HG02938 (cell line): Measurements from ENCODE around the gene AOAH.

Source experiments
- ATAC-seq: cut with Tn5 transposase; IDR thresholded peaks from one replicate; pipeline ENCODE4 v1.9.1; 2021; ENCODE audit warnings: mild to moderate bottlenecking, moderate library complexity; ENCODE audit not compliant: unreplicated experiment

Gene AOAH

GRCh38 chr7:36604806-36605205 is 119.5 kb downstream of the AOAH start:
- no peak for ATAC-seq

- no peak for ATAC-seq
Observed at GRCh38 chr7:36602934-36603887, 121.1 kb downstream of the AOAH start.

DNA sequence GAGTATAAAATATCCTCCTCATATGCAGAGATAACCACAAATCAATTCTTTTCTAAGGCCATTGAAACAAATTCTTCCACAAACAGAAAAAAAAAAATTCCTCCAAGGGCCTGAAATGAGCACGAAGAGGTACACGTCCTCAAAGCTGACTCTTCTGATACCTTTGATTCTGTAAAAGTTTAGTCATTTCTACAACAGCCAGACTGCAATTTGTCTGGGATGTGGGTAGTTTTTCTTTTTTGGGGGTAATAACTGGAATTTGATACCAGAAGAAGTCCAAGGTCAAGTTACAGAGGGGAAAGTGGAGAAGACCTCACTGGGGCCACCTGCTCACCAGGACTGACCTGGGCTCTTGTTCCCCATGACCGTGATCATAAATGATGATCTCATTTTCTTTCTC is 121.8 kb downstream of the AOAH start:
- ATAC-seq: no peak

DNA sequence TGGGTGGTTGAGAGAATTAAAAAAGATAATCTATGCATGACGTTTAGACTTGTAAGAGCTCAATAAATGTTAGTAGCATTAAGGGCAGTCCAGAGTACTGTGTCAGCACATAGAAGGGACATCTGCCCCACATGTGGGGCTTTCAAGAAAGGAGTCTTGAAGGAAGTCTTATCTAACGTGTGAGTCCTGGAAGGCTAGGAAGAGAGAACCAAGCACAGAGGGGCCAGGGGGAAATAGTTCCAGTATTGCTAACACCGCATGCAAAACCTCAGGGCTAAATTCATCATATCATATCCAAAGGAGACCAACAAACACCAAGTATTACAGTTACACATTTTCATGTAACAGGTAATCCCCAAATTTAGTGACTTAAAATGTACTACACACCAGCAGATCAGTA is 122.7 kb downstream of the AOAH start:
- ATAC-seq: no peak

DNA sequence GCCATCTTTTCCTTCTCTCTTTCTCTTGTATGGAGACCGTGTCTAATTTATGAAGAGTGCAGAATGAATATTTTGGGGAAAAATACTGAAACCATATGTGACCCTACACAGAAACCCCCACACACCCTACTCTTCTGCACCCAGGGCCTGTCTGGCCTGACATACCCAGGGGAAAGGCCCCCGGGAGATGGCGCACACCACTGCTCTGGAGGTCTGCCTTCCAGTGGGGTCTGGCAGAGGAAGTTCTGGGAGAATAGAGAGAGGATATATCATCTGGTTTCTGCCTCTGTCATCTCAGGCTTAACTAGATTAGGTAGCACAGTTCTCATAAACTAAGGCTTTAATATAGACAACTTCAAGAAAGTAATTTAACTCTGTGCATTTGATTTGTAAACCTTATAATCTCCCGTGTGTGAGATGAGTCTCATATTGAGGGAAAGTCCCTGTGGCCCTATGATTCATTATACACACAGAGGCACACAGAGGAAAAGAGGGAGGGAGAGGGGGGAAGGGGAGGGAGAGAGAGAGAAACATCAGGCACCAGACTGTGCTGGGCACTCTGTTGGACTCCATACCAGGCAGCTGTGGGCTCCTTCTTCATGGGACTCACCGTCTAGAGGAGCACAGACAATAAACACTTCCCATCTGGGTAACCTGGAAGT is 123.3 kb downstream of the AOAH start:
- no peak for ATAC-seq

DNA sequence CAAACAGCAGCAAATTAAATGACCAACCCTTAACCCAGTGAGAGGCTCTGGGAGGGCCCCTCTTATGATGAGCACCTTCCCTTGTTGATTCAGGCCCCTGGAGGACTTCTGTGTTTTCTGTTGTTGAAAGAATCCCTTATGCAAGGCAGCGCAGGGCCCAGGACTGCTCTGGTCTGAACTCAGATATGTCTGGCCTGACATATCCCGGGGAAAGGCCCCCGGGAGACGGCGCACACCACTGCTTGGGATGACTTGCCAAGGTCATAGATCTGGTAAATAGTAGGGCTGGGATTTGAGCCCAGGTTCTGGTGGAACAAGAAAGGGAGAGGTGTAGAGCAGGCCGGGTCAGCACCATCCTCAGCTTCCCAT is 124.0 kb downstream of the AOAH start:
- ATAC-seq: no peak

DNA sequence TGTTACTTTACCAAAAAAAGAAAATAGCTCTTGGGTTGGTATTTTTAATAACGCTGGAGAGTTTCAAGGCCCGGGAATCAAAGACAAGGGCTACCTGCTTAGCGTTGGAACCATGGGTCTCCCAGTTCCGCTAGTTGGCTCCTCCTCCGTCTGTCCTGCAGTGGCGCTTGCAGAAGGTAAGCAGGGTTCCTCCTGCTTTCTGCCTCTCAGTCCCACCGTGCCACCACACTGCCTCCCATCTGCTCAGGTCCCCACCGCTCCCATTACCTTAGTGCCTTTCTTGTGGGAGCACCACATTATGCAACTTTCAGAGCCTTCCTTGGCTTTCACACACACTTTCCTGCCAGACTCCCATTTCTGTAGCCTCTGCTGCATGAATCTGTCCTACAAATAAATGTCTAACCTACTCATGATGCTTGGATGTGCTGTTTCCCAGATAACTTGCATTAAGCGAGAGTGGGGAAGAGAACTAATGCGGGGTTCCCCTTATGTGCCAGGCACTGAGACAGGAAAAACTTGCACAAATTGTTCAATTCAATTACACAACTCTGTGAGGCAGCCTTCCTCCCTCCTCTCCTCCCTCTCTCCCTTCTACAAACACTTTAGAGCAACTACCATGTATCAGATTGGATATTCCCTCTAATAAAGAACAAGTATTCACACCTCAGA is 124.5 kb downstream of the AOAH start:
- no peak for ATAC-seq

DNA sequence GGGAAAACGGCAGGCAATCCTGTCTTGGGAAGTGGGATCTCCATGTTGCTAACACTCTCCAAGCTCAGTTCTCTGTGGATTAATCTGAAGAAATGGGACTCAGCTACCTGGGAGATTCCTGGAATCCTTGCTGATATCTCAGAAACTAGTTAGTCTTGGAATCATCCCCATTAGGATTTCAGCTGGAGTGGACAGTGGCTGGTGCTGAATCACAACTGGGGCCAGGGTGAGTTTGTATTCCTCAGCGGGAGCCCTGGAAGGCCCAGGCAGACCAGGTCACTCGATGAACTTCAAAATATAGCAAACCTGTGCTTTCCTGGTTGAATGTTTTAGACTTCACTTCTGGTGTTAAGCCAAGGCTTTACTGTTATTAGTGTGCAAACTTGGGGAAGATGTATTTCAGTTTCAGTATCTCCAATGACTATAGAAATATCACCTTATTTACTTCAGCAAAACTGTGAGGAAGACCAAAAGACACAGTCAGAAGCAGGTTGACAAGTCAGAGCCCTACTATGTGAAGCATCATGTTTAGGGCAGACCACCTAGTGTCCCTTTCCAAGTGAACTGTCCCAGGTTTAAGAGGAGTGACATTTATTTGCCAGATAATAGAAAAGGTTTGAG is 126.1 kb downstream of the AOAH start:
- ATAC-seq: no peak

DNA sequence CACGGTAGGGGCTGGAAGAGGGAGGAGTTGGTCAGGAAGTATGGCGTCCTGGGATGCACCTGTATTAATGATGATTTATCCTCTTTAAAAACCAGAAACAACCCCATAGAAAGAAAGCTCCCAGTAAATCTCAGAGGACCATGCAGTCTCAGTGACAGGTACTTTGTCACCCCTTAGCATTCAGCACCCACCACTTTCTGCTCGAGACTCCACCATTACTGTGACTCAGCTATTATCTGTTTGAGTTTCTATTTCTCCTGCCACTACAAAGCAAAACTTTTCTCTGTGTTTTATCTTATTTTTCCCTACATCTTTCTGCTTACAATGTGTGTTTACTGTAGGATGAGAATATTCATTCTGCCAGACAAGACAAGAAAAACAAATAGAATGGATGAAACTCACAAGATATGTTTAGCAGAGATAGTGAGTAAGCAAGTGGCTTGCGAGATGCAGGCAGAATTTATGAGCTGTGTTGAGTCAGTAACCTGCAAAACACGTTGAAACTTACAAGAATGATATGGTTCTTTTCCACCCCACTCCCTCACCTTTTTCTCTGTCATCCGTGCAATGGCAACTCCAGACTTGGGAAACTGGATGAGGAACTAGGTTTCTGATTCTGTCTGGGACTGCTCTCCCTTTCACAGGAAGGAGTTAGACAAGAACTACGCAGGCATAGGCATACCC is 127.1 kb downstream of the AOAH start:
- ATAC-seq: no peak

GRCh38 chr7:36594445-36594844 is 129.8 kb downstream of the AOAH start:
- no peak for ATAC-seq

DNA sequence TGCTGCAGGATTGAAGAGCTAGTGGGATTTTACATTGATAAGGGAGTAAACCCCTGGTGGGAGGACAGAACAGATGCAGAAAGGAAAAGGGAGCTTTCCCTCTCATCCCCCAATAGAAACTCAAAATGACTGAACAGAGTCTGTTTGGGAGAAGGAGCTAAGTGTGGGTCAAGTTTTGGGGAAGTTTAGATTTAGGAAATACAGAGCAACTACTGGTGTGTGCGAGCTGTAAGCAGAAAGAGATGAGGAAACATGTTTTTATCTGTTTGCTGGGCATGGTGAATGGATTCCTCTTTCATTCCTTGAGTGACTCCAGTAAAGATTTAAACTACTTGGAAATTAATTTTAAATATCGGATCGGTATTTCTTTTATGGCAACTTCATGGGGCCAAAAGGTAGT is 132.7 kb downstream of the AOAH start:
- no peak for ATAC-seq

DNA sequence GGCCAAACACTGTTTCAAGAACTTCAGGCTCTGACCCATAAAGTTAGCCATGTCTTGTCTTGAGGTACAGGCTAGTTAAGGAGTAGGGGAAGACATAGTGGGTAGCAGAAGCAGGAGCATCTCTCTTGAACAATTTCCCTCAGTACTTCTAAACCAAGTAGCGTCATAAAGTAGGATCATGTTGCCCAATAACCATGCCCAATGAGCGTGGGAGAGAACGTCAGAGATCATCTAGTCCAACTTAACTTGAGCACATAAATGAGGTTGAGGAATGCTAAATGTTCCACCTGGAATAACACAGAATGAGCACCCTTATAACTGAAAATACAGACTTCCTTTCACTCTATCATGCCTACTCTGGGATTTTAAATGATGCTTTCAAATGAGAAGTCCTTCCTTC is 134.9 kb downstream of the AOAH start:
- ATAC-seq: no peak

DNA sequence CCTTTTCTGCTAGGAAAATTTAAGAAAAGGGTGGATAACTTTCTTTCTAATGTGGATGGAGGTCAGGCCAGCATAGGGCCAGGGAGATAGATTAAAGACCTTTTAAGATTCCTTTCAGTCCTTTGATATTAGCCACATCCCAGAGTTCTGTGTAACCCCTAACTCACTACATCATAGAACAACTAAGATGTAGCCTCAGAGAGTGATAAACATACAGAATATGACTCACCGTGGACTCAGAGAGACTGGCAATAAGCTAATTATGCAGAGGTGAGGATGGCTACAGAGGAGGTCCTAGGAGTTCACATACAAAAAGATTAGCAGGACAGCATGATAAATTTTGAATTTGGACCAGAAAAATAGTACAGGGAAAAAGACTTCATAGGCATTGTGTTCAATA is 141.0 kb downstream of the AOAH start:
- no peak for ATAC-seq

- ATAC-seq: no peak
Observed at GRCh38 chr7:36575832-36576231, 148.5 kb downstream of the AOAH start.

DNA sequence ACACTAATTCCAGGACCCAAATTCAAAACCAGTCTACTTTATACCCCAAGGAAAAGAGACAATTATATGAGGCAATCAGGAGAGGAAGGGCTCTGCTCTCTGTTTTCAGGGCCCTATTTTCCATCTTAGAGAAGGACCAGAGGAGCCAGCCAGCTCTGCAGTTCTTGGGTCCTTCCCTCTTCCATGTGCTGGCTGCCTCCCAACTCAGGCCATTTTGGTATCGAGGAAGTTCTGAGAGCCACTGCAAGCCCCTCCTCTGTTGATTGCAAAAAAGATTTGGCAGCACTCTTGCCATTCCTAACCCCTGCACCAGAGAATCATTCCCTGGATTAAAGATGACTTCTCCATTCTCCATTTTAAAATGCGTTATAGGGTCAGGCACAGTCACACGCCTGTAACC is 151.2 kb downstream of the AOAH start:
- ATAC-seq: no peak

- ATAC-seq: no peak
Observed at GRCh38 chr7:36571190-36571560, 153.1 kb downstream of the AOAH start.

GRCh38 chr7:36570528-36571189 is 153.6 kb downstream of the AOAH start:
- ATAC-seq: no peak

DNA sequence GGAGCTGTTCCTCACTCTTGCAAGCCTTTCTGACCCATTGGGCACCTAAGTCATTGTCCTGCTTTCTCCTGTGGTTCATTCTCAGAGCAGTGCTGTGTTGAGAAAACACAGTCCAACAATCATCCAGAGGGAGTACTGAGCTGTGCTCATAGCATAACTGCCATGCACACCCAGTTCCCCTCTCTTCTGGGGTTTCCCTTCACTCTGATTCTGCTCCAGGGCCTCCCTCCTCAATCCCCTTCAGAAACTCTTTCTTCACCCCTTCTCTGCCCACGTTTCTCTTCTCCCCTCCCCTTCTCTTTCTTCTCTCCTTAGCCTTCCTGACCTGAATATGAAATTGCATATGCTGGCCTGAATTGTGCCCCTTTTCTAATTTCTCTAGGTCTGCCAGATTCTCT is 155.8 kb downstream of the AOAH start:
- ATAC-seq: no peak

DNA sequence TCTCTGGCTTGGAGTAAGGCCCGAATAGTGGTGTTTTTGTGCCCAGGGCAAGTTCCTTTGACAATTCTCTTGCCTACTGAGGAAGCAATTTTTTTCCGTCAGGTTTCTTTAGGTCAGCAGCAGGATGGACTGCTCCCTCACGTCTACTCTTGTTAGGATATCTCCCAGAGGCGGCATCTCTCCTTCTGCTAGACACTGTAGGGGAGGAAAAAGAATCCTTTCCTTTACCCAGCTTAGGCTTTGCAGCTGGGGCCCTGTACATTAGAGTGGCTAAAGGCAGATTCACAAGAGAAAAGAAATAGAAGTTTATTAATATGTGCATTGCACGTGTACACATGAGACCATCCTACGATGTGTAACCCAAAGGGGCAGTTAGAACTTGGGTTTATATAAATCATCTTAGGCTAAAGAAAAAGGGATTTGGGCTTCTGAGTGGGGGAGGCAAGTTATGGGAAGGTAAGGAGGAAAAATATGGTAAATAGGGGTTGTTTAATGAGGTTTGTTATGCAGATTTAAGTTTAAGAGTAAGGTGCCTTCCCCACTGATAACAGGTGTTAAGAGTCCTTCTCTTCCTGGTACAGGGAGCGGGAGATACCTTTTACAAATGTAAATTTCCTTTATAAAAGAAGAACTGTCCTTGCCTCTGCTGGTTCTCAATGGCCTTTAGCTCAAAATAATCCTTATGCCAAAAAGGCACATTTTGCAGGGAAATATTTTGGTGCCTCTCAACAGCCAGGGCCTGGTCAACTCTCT is 156.4 kb downstream of the AOAH start:
- no peak for ATAC-seq
